Central memory CD4-positive, alpha-beta T cell (primary cell): ENCODE results near the gene EIF2B1.
"Not testable (repeated sequence)": the region's sequence is repeated elsewhere in the genome, so short reads cannot be mapped to it uniquely, and the experiment has no call there.

Source experiments
- DNase-seq: peaks from one replicate; pipeline ENCODE4 v3.0.0; 2022

EIF2B1 gene

DNA sequence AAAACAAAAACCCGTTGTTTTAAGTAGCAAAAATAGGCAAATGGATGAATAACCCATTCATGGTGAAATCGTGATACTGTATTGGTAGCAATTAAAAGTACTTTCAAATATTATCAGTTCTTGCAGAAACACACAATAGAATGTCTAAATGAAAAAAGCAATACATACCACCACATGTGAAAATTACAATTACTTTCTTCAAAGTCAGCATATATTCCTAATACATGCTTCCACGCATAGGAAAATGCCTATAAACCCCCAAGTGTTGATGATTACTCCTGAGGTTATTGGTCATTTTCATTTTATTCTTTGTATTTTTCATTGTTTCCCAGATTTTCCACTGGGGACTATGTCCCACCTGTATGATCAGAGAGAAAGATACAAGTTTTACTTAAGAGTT, 16.3 kb downstream of the EIF2B1 start:
- DNase-seq: no peak

DNA sequence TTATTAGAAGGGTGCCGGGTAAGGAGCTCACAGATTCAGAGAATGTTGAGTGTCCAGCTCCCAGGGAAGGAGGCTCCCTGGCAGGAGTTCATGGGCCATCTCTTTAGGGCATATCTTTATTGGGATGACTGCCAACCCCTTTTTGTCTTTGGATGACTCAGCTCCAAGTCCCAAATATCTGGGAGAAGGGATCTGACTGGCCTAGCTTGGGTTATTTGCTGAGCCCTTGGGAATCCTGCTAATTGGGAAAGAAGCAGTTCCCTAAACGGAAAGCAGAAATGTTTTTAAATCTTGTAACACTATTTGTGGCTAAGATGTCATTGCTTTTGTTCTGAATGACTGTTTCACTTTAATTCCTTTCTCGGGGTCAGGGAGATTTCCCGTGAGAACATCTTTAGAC, 19.0 kb downstream of the EIF2B1 start:
- DNase-seq: no peak

DNA sequence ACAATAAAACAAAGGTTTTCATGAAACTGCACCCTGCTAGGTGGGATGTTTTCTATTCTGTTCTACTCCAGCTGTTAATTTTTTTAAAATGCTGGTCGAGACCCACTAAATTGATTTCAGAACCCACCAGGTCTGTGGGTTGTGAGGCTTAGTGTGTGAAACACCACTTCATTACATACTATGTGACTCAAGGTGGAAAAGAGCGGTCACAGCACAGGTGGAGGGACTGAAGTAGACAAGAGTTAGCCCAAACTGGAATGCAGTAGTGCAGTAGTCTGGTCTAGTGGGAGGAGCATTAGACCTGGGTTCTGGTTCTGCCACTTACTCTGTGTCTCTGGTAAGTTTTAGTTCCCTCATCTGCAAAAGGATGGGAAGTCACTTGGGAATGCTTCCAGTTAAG, 19.4 kb downstream of the EIF2B1 start:
- no peak for DNase-seq

DNA sequence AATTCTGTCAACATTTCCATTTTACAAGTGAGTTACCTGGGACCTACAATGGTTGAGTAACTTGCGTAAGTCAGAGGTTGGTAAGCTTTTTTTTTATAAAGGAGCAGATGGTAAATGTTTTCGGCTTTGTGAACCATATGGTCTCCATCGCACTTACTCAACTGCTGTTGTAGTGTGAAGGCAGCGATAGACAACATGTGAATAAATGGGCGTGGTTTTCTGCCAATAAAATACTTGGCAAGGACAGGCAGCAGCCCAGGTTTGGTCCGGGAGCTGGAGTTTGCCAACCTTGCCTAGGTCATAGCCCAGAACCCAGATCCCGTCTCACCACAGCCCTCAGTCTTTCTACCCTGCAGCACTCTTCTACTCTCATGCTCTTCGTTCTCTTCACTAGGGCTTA, 25.3 kb downstream of the EIF2B1 start:
- DNase-seq: no peak

DNA sequence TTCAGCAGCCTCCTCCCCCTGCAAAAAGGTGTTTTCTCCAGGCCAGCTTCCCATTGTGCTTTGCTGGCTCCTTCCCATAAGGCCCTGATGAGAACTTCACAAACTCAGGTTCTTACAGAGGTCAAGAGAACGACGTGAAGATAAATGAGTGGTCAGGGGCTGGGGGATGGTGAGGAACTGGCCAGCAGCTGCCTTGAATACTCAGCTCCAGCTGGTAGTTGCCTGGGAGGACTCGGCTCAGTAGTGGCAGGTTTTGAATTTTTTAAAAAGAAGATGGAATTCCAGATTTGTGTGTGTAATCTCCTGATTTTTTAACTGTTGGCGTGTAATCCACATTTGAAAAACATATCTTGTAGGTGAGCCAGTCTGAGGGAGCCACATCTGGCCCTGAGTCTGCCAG, 25.7 kb downstream of the EIF2B1 start:
- DNase-seq: no peak

DNA sequence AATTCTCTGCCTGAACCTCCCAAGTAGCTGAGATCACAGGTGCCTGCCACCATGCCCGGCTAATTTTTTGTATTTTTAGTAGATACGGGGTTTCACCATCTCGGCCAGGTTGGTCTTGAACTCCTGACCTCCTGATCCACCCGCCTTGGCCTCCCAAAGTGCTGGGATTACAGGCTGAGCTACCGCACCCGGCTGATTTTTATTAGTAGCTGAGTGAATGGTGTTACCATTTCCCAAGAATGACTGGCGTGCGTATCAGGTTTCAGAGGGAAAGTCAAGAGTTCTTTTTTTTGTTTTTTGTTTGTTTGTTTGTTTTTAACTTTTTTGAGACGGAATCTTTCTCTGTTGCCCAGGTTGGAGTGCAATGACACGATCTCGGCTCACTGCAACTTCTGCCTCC, 30.0 kb downstream of the EIF2B1 start:
- DNase-seq: not testable (repeated sequence)

DNA sequence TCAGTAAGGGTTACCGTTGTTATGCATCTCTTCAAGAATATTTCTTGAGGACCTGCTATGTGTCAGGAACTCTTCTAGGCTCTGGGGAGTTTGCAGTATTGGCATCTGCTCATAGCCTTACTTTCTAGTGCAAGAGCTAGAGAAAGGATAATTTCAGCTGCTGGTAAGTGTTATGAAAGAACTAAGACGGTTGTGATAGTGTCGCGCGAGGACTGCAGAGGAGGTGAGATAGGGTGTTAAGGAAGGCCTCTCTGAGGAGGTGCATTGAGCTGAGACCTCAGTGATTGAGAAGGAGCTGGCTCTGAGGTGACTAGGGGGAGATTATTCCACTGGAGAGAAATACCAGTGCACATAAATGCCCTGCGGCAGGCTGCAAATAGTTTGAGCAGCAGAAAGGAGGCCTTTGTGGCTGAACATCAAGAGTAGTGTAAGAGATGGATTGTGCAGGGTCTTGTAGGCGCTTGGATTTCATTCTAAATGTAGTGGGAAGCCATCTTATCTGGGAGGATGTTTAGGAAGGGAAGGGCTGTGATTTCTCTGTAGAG, 30.8 kb downstream of the EIF2B1 start:
- DNase-seq: no peak

DNA sequence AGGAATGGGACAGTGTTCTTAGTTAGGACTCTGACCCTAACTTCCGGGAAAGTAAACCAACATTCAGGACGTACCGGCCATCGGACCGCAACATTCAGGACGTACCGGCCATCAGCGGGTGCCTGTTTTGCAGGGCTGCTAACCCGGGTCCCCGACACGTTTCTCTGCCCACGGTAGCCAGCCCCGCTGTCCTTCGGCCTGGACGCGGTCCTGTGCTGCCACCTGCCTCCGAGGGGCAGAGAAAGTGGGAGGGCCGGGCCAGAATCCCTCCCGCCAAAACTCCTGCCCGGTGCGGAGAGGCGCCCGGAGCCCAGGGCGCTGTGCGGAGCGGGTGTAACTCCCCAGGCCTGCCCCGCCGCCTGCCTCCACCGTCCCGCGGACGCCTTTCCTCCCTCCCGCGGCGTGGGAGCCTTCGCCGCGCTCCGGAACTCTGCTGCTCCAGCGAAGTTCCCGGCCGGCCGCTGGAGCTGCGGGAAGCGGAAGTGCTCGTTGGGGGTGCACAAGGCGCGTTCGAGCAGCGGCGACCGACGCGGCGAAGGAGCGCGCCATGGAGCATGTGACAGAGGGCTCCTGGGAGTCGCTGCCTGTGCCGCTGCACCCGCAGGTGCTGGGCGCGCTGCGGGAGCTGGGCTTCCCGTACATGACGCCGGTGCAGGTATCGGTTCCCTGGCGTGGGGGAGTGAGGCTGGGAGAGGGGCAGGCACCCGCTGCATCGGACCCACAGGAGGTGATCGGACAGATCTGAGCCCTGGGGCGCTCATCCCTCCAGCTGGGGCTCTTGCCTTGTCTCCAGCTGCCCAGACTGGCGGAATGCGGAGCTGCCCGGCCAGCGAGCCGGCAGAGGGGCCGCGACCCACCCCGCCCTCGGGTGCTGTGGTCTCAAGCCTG, 31.6 kb downstream of the EIF2B1 start, which contains the start of gene DDX55:
Gene DDX55 (plus strand): TSS at position 498 of the 888 bp plus-strand sequence. CDS start 50 bp downstream, at position 548.
- peak; percentile 83 for DNase-seq

DNA sequence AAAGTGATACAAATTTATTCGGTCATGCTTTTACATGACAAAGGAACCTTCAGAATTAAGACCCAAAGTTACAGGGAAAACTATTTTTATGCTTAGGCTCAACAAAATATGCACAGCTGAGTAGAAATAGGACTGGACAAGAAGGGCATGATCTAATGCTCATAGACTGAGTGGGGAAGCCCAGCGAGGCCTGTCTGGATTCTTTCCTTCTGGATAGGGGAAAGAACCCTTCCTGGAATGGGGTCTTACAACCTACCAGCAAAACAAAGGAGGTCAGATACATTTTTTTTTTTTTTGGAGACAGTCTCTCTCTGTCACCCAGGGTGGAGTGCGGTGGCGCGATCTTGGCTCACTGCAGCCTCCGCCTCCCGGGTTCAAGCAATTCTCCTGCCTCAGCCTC, 33.8 kb downstream of the EIF2B1 start:
- DNase-seq: no peak

DNA sequence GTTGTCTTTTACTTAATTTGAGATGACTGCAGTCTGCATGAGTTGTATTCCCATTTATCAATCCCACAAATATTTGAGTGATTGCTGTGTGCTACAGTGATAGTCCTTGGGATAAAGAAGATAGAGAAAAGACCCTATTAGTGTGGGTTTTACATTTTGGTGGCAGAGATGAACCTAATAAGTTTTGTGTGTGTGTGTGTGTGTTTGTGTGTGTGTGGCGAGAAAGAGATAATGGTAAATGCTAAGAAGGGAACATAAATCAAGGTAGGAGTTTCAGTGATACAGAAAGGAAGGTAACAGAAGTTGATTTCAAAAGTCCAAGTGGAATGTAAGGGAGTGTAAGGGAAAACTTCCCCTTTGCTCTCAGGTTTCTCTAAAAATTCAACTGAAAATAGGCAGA, 34.2 kb downstream of the EIF2B1 start:
- DNase-seq: no peak

DNA sequence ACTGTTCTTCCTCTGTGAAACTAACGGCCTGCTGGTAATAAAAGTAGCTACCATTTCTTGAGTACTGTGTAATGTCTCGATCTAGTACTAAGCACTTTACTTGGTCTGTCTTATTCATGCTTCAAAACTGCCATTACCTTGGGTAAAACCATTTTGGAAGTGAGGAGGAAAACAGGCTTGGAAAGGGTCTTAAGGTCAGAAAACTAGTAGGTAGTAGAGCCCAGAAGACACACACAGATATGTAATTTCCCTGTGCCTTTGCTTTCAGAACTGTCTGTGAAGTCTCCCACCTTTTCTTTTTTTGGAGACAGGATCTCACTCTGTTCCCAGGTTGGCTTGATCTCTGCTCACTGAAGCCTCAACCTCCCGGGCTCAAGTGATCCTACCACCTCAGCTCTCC, 35.0 kb downstream of the EIF2B1 start:
- no peak for DNase-seq

DNA sequence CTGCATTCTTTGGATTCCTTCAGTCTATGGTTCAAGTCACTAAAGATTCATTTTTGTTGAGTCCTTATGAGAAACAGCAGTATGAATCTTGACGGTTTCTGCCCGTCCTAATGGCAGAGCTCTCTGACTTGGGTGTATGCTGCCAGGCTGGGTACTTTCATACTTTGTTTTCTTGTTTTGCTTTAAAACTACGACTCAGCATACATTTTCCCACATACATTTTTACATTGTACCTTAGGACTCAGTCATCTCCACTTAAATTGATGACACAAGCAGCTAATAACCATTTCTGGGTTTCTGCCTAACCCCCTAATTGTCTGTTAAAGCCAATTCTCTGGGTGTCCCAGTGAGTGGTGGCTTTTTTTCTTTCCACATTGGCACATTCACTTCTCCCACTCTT, 36.4 kb downstream of the EIF2B1 start:
- DNase-seq: no peak

DNA sequence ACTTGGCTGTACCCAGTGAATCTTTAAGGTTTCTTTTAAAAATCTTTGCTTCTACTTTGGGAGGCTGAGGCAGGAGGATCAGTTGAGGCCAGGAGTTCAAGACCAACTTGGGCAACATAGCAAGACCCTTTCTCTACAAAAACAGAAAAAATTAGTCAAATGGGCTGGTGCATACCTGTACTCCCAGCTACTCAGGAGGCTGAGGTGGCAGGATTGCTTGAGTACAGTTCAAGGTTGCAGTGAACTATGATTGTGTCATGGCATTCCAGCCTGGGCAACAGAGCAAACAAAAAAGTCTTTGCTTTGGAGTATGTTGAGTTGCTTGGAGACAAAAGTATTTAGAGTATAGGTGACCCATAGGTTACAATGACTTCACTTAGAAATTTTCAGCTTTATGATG, 37.8 kb downstream of the EIF2B1 start:
- DNase-seq: no peak

DNA sequence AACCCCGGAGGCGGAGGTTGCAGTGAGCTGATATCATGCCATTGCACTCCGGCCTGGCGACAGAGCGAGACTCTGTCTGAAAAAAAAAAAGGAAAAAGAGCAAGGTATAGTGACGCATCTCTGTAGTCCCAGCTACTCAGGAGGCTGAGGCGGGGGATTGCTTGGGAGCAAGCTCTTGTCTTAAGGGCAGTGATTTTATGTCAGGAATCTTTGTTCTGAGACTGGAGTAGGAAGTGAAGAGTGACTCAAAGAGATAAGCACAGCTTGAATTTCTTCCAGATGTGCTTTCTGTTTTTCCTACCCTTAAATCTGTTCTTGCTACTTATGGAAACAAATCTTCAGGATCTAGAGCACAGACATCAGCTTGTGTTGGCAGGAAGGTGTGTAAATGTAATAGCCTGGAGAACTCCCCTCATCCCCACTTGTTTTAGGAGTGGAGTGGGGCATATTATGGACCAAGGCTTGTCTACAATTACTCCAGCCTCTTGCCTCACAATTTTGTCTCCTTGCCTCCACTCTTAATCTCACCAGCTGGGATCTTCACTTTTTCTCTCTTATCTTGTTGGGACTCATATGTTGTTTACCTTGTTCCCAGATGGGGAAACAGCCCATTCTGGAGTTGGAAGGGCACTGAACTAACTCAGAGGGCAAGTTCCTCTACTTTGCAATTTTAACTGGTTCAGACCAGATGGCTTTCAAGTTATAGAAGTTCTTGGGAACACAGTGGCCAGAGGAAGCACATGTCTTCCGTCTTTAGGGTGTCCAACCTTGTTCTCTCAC, 41.6 kb downstream of the EIF2B1 start:
- no peak for DNase-seq

DNA sequence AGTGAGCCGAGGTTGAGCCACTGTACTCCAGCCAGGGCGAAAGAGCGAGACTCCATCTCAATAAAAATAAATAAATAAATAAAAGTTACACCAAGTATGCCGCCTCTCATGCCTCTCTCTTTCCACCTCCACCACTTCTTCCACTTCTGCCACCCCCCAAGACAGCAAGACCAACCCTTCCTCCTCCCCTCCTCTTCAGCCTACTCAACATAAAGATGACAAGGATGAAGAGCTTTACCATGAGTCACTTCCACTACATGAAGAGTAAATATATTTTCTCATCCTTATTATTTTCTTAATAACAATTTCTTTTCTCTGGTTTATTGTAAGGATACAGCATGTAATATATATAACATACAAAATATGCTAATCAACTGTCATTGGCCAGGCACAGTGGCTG, 52.7 kb downstream of the EIF2B1 start:
- no peak for DNase-seq

DNA sequence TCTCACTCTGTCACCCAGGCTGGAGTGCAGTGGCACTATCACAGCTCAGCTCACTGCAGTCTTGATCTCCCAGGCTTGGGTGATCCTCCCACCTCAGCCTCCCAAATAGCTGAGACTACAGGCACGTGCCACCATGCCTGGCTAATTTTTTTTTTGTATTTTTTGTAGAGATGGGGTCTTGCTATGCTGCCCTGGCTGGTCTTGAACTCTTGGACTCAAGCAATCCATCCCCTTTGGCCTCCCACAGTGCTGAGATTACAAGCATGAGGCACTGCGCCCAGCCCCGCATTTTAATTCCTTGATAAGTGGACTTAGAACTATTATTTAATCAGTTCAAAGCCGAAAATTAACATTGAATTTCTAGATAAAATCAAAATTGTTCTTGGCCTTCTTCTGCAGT, 54.7 kb downstream of the EIF2B1 start:
- DNase-seq: not testable (repeated sequence)

DNA sequence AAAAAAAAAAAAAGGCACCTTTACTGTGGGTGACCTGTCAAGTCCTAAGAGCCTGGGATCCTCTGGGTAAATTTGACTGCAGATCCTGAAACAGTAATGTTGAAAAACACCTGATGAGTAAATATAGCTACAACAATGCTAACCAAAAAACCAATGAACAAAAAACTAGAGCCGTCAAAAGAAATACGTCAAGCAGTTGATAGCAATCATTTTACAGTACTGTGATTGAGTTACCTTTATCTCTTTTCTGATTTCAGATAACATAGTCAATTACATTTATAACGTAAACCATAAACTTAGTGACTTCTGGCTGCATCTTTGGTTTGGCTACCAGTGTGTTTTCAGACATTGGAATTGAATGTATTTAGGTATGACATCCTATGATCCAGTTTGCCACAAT, 55.2 kb downstream of the EIF2B1 start:
- no peak for DNase-seq

DNA sequence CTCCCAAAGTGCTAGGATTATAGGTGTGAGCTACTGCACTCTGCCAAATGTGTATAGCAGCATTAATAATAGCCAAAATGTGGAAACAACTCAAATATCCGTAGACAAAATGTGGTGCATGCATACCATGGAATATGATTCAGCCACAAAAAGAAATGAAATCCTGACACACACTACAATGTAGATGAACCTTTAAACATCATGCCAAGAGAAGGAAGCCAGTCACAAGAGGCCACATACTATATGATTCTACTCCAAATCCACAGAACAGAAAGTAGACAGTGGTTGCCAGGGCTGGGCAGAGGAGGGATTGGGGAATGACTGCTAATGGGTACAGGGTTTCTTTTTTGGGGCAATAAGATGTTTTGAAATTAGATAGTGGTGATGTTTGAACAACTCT, 56.9 kb downstream of the EIF2B1 start:
- DNase-seq: no peak

DNA sequence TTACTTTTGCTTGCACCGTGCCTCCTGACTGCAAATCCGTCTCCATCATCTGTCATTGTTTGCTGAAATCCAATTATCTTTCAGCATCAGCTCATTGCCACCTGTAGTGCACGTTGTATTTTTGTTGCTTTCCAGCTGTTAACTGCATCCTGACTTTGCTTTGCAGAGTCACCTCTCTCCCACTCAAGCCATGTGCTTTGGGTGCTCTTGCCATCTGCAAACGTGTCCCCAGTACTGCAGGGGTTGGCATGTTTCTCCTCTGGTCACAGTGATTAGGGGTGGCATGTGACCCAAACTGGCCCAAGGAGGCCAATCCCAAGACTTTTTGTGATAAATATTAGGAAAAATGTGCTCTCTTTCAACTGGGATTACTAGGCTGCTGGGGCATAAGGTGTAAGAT, 59.6 kb downstream of the EIF2B1 start:
- DNase-seq: no peak

DNA sequence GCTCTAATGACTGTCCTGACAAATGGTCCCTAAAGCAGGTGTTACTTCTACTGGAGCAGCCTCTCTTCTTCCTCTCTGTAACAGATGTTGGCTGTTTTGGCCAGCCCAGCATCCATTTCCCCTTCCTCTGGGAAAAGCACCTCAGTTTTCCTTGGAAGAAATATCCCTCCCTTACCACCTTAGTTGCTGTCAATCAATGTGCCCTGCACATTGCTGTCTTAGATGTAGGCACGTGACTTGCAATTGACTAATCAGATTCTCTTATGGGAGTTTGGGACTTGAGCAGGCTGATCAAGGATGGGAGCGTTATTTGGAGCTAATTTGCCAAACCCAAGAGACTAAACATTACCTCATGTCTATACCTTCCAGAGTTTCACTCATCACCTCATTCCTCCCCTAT, 61.1 kb downstream of the EIF2B1 start:
- no peak for DNase-seq

DNA sequence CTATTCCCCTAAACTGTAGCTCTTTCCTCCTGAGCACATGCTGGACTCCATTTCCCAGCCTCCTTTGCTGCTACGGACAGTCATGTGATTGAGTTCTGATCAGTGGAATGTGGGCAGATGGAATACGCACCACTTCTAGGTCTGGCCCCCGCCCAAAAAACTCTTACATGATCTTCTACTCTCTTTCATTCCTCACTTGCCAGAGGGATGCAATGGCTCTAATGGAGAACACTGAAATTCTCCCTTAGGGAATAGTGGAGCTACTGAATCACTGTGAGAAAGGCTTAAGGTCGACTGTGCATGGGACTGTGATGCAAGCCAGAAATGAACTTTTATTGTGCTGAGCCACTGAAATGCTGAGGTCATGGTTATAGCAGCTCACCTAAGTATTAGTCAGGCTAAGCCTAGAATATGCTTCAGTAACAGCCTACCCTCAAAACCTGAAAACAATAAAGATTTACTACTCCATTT, 62.1 kb downstream of the EIF2B1 start:
- DNase-seq: no peak
